AG04450 (cell line): ENCODE measurements around the gene SLC22A1. TPM values are rescaled to one million over a fixed set of nuclear protein-coding genes. Genes with fewer than 3 reads are reported as not detected.
"Not testable (repeated sequence)": the region's sequence is repeated elsewhere in the genome, so short reads cannot be mapped to it uniquely, and the experiment has no call there.

Experiments used
- CTCF ChIA-PET: fragments of 300-600, 350-600 bp; formaldehyde crosslinking; extraction: SDS; loops from one replicate; lab custom pipeline; 2022; ENCODE audit warnings: antibody characterized with exemption, inconsistent platforms; lab: Charles Lee
- POLR2A ChIA-PET: fragments of 350-600 bp; formaldehyde crosslinking; extraction: SDS; loops from one replicate; lab custom pipeline; 2021; ENCODE audit warnings: antibody characterized with exemption, inconsistent platforms; lab: Yijun Ruan, JAX
- DNase-seq: peaks from one replicate; pipeline ENCODE4 v3.0.0-alpha.2; 2011; ENCODE audit warnings: low read depth, low spot score
- H3K27ac ChIP-seq: one replicate; pipeline ENCODE4 v1.5.1; 2012; ENCODE audit warnings: low read depth, low read length, control low read depth
- H3K27me3 ChIP-seq: one replicate; pipeline ENCODE4 v1.6.0; 2012; ENCODE audit warnings: low read length; ENCODE audit not compliant: control insufficient read depth, insufficient read depth
- H3K4me3 ChIP-seq: 2 replicates; pipeline ENCODE4 v1.5.1; 2011; ENCODE audit warnings: mild to moderate bottlenecking, low read depth, low read length, control low read depth
- H3K9me3 ChIP-seq: 2 replicates; pipeline ENCODE4 v1.5.1; 2012; ENCODE audit warnings: low read length; ENCODE audit not compliant: control insufficient read depth, insufficient read depth
- polyA plus RNA-seq: library from polyadenylated mRNA; depleted of rRNA; stranded (reverse); fragments of >200 nt; gene quantifications from 2 replicates; pipeline ENCODE4 v1.2.3, GENCODE V29; 2011
- TF ChIP-seq, protein P1 (sequence below): IDR thresholded peaks from 2 replicates; pipeline ENCODE4 v1.5.1; 2011; ENCODE audit warnings: low read depth, low read length, control low read depth, inconsistent platforms

The SLC22A1 gene
- polyA plus RNA-seq, 1 experiment, result 0.36 TPM

DNA sequence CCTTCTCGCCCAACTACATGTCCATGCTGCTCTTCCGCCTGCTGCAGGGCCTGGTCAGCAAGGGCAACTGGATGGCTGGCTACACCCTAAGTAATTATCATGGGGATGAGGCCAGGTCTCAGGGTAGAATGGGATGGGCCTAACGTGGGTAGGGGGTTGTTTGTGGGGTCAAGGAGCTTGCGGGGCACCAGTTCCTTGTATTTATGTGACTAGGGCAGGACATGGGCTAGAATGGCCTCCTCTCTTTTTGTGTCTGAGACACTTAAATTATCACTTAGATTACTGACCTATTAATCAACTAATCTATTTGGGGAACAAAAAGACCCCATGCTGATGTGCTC is 10.7 kb downstream of the SLC22A1 start:
- Histone ChIP-seq H3K4me3 (no peak overlapping the region), H3K27ac (no peak overlapping the region), H3K9me3 (peaks cover 7% of the 10 kb centered on the region; the same call in 1 of the 2 replicates), H3K27me3 (no peaks in the 10 kb centered on the region)
- no peak for DNase-seq
- ChIA-PET CTCF (interaction anchor here (1.4 kb wide), 1 partner anchor 323 kb away, joined by 3 read pairs; no protein-coding TSS in a partner anchor), POLR2A (no interaction called here)
- TF ChIP-seq, protein P1, sequence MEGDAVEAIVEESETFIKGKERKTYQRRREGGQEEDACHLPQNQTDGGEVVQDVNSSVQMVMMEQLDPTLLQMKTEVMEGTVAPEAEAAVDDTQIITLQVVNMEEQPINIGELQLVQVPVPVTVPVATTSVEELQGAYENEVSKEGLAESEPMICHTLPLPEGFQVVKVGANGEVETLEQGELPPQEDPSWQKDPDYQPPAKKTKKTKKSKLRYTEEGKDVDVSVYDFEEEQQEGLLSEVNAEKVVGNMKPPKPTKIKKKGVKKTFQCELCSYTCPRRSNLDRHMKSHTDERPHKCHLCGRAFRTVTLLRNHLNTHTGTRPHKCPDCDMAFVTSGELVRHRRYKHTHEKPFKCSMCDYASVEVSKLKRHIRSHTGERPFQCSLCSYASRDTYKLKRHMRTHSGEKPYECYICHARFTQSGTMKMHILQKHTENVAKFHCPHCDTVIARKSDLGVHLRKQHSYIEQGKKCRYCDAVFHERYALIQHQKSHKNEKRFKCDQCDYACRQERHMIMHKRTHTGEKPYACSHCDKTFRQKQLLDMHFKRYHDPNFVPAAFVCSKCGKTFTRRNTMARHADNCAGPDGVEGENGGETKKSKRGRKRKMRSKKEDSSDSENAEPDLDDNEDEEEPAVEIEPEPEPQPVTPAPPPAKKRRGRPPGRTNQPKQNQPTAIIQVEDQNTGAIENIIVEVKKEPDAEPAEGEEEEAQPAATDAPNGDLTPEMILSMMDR, result no peak

DNA sequence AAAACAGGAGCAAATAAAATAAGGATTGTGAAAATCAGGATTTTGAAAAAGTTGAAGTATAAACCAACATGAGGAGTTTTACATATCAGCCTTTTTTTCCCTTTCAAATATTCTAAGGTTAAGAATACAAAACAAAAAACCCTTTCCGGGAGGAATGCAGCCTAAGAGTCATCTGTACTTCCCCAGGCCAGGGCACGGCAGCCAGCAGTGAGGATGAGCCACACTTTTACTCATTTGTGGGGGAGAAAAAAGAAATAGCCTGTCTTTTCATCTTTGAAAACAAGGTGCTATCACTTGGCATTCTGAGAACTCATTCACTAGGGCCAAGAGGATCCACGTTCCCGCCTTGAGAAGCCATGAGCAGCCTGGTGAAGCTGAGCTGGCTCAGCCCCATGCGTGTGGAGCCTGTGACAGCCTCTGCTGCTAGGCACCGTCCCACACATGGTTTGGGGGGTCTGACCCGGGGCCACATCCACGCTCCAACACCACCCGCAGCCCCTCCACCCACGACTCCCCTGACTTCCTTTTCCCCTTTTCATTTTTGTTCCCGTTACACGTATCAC is 11.2 kb downstream of the SLC22A1 start:
- Histone ChIP-seq H3K4me3 (no peak overlapping the region), H3K9me3 (peaks cover 7% of the 10 kb centered on the region; the same call in 1 of the 2 replicates), H3K27ac (no peak overlapping the region), H3K27me3 (no peaks in the 10 kb centered on the region)
- TF ChIP-seq, protein P1, result no peak
- CTCF ChIA-PET, result no interaction called here
- no peak for DNase-seq
- POLR2A ChIA-PET, result no interaction called here

DNA sequence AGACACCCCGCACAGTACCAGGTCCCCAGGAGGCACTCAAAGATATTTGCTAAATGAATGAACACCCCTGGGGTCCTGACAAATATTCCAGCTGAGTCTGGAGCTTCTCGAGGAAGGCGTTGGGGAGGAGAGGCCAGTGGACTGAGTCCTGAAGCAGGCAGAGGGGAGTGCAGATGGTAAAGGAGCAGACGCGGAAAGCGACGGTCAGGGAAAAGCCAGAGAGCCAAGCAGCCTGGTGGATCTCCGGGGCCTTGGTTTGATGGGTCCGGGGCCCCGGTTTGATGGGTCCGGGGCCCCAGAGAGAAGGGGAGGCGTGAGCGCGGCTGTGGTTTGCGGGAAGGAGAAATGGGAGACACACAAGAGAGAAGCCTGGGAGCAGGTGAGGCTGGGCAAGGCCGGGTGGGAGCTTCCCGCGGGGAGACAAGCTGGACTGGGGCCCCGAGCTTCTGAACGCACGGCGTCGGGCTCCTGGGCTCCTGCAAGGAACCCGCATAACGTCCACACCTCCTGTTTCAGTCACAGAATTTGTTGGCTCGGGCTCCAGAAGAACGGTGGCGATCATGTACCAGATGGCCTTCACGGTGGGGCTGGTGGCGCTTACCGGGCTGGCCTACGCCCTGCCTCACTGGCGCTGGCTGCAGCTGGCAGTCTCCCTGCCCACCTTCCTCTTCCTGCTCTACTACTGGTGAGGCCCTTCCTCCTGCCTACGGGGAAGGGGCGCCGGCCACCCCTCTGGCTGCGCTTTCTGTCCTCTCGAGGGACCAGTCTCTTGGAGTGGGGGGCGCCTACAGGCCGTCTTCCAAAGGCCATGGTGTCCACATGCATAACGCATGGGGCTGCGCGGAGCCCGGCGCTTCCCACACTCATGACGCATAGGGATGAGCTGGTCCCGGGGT is 12.1 kb downstream of the SLC22A1 start:
- Histone ChIP-seq H3K27me3 (no peaks in the 10 kb centered on the region), H3K4me3 (no peak overlapping the region), H3K9me3 (peaks cover 7% of the 10 kb centered on the region; the same call in 1 of the 2 replicates), H3K27ac (no peak overlapping the region)
- CTCF ChIA-PET, result interaction anchor here (1.1 kb wide), 1 partner anchor 321 kb away, joined by 4 read pairs; no protein-coding TSS in a partner anchor
- POLR2A ChIA-PET, result no interaction called here
- no peak for DNase-seq
- TF ChIP-seq, protein P1, result no peak

DNA sequence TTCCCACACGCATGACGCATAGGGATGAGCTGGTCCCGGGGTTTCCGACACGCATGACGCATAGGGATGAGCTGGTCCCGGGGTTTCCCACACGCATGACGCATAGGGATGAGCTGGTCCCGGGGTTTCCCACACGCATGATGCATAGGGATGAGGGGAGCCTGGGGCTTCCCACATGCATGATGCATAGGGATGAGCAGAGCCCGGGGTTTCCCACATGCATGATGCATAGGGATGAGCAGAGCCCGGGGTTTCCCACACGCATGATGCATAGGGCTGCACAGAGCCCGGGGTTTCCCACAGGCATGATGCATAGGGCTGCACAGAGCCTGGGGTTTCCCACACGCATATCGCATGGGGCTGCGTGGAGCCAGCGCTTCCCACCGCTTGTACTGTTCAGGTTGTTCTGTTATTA is 12.7 kb downstream of the SLC22A1 start:
- CTCF ChIA-PET, result interaction anchor here (1.1 kb wide), 1 partner anchor 321 kb away, joined by 4 read pairs; no protein-coding TSS in a partner anchor
- H3K27ac ChIP-seq, POLR2A ChIA-PET, H3K27me3 ChIP-seq, H3K9me3 ChIP-seq, DNase-seq, H3K4me3 ChIP-seq: not testable (repeated sequence)

DNA sequence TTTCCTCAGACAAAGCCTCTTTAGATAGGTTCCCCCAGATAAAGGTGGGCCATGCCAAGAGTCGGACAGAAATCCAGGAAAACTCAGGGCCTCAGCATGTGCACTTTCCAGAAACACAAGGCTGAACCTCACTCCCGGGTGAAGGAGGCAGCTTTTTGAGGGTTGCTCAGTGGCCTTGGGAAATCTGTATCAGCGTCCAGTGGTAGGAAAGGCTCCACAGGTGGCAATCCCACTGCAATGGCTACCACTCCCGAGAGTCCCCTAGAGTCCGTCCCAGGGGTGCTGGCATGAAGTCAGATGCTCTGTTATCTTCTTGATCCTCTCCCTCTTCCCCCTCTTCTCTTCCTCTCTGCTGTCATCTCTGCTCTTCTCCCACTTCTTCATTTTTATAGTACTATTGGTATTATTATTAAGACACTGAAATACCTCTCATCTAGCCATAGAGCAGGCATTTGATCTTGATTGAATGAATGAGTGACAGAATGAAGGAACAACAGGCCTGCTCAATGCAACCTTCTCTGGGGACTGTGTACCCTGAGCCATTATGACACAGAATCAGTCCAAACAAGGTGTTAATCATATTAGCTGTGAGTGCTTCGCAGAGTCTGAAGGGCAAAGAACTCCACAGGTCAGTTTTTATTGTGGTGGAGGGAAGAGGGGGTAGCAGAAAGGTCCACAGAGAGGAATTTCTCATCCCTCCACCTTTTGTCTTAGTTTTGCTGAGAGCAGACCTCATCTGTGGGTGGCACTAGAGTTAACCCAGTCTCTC is 13.3 kb downstream of the SLC22A1 start:
- Histone ChIP-seq H3K9me3 (peaks cover 7% of the 10 kb centered on the region; the same call in 1 of the 2 replicates), H3K27me3 (no peaks in the 10 kb centered on the region), H3K4me3 (no peak overlapping the region), H3K27ac (no peak overlapping the region)
- TF ChIP-seq, protein P1, result no peak
- ChIA-PET CTCF (interaction anchor here (1.1 kb wide), 1 partner anchor 320 kb away, joined by 4 read pairs; no protein-coding TSS in a partner anchor), POLR2A (no interaction called here)
- DNase-seq, result no peak
